ENCODE measurements around the gene CCDC97.

Gene CCDC97

GRCh38 chr19:41353466-41354342 is 43.7 kb downstream of the CCDC97 start, which contains the start of gene TGFB1:
Gene TGFB1 (minus strand): TSS chr19:41353922. CDS start chr19:41353044, 878 bp downstream.
- no peaks in the 10 kb centered on the region for H4K20me1 ChIP-seq (ENCODE audit: insufficient read depth)
- peaks cover 45% of the 10 kb centered on the region for H3K79me2 ChIP-seq (ENCODE audit: insufficient read depth, low read depth)
- peak within 1 kb of the TSS; percentile 70 for H2AFZ ChIP-seq (ENCODE audit: low read depth)
- H3K27me3 ChIP-seq (ENCODE audit: insufficient read depth, low read depth): no peaks in the 10 kb centered on the region
- TF ChIP-seq CTCF (conservative IDR thresholded peaks at IDR 0.05; ENCODE audit: low read depth, low read length): peak; percentile 88
- no peaks in the 10 kb centered on the region; the same call in 1 of the 2 replicates for H3K36me3 ChIP-seq (ENCODE audit: insufficient read depth)
- peak within 1 kb of the TSS; percentile 29 for H3K4me3 ChIP-seq (IDR thresholded peaks at IDR 0.05; ENCODE audit: insufficient read depth, low read depth, low read length)
- H3K9ac ChIP-seq: peak within 1 kb of the TSS; percentile 86
- H3K27ac ChIP-seq: peak within 1 kb of the TSS; percentile 72
- H3K4me2 ChIP-seq: peak within 1 kb of the TSS; percentile 95
- H3K4me1 ChIP-seq (ENCODE audit: low read depth, poor library complexity, severe bottlenecking): peaks cover 31% of the 10 kb centered on the region

GRCh38 chr19:41354343-41354953 is 44.5 kb downstream of the CCDC97 start:
- peaks cover 38% of the 10 kb centered on the region for H3K79me2 ChIP-seq (ENCODE audit: insufficient read depth, low read depth)
- H3K36me3 ChIP-seq (ENCODE audit: insufficient read depth): no peaks in the 10 kb centered on the region; the same call in 1 of the 2 replicates
- no peaks in the 10 kb centered on the region for H4K20me1 ChIP-seq (ENCODE audit: insufficient read depth)
- H3K4me1 ChIP-seq (ENCODE audit: low read depth, poor library complexity, severe bottlenecking): peaks cover 24% of the 10 kb centered on the region
- no peaks in the 10 kb centered on the region for H3K27me3 ChIP-seq (ENCODE audit: insufficient read depth, low read depth)
- no peak overlapping the region; the same call in 1 of the 2 replicates for H3K9ac ChIP-seq
- no peak overlapping the region for H3K4me3 ChIP-seq (IDR thresholded peaks at IDR 0.05; ENCODE audit: insufficient read depth, low read depth, low read length)
- TF ChIP-seq CTCF (conservative IDR thresholded peaks at IDR 0.05; ENCODE audit: low read depth, low read length): peak; percentile 40; the same call in 1 of the 2 replicates
- H2AFZ ChIP-seq (ENCODE audit: low read depth): peak overlapping the region; percentile 13; the same call in 1 of the 2 replicates
- H3K27ac ChIP-seq: no peak overlapping the region
- H3K4me2 ChIP-seq: peak overlapping the region; percentile 85

GRCh38 chr19:41355035-41355434 is 45.1 kb downstream of the CCDC97 start:
- Histone ChIP-seq H3K4me2 (no peak overlapping the region), H3K27me3 (ENCODE audit: insufficient read depth, low read depth) (no peaks in the 10 kb centered on the region), H3K9ac (no peak overlapping the region), H4K20me1 (ENCODE audit: insufficient read depth) (no peaks in the 10 kb centered on the region), H3K27ac (no peak overlapping the region), H3K36me3 (ENCODE audit: insufficient read depth) (no peaks in the 10 kb centered on the region), H2AFZ (ENCODE audit: low read depth) (no peak overlapping the region), H3K4me3 (IDR thresholded peaks at IDR 0.05; ENCODE audit: insufficient read depth, low read depth, low read length) (no peak overlapping the region), H3K4me1 (ENCODE audit: low read depth, poor library complexity, severe bottlenecking) (peaks cover 18% of the 10 kb centered on the region), H3K79me2 (ENCODE audit: insufficient read depth, low read depth) (peaks cover 32% of the 10 kb centered on the region)
- TF ChIP-seq CTCF (conservative IDR thresholded peaks at IDR 0.05; ENCODE audit: low read depth, low read length): no peak

GRCh38 chr19:41355802-41356201 is 45.8 kb downstream of the CCDC97 start:
- Histone ChIP-seq H3K79me2 (ENCODE audit: insufficient read depth, low read depth) (peaks cover 24% of the 10 kb centered on the region), H3K27me3 (ENCODE audit: insufficient read depth, low read depth) (no peaks in the 10 kb centered on the region), H2AFZ (ENCODE audit: low read depth) (no peak overlapping the region), H4K20me1 (ENCODE audit: insufficient read depth) (no peaks in the 10 kb centered on the region), H3K4me1 (ENCODE audit: low read depth, poor library complexity, severe bottlenecking) (peaks cover 10% of the 10 kb centered on the region), H3K4me3 (IDR thresholded peaks at IDR 0.05; ENCODE audit: insufficient read depth, low read depth, low read length) (no peak overlapping the region), H3K4me2 (no peak overlapping the region), H3K27ac (no peak overlapping the region), H3K9ac (no peak overlapping the region), H3K36me3 (ENCODE audit: insufficient read depth) (no peaks in the 10 kb centered on the region)
- TF ChIP-seq CTCF (conservative IDR thresholded peaks at IDR 0.05; ENCODE audit: low read depth, low read length): no peak
